ENCODE results near the gene NAAA. TPM values are rescaled to one million over a fixed set of nuclear protein-coding genes. Genes with fewer than 3 reads are reported as not detected.

Gene NAAA
- total and polyA plus RNA-seq, 2 of the 13 experiments (the other 11 are each of a cell fraction or from before 2014, with no cell fraction given): 22.4 to 24.6 TPM

DNA sequence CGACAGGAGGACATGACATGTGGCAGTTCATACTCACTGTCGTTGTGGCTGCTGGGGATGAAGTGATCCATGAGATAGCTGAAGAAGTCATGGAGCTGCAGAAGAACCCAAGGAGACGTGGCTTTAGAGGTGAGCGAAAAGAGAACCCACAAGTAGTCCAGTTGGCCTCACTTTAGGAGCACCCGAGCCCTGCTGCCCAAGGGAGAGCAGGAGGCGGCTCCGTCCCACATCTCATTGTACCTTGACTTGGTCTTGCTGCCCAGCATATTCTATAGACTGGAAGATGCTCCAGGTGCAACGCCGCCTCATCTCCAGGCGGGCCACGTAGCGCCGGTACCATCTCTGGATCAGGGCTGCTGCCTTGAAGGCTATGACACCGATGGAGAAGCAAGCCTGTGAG is 49.2 kb downstream of the NAAA start:
- Histone ChIP-seq H3K9me3 (ENCODE audit: low read length) (no peaks in the 10 kb centered on the region), H3K4me3 (replicated peaks in 1 of 3; ENCODE audit: insufficient read depth in 1 of 3, low read depth in 2 of 3, low read length in 3 of 3) (no peak overlapping the region), H3K4me1 (ENCODE audit: insufficient read depth, low read length) (peaks cover 7% of the 10 kb centered on the region; the same call in 1 of the 2 replicates), H3K36me3 (replicated peaks in 1 of 2; ENCODE audit: control insufficient read depth in 1 of 2, insufficient read depth in 2 of 2, low read length in 2 of 2) (no peaks in the 10 kb centered on the region), H2AFZ (ENCODE audit: low read length) (no peak overlapping the region), H4K20me1 (ENCODE audit: insufficient read depth, low read length) (no peaks in the 10 kb centered on the region), H3K79me2 (ENCODE audit: insufficient read depth, low read length) (no peaks in the 10 kb centered on the region), H3K4me2 (ENCODE audit: low read depth, low read length) (no peak overlapping the region), H3K9ac (ENCODE audit: insufficient read depth, low read depth, low read length) (no peak overlapping the region), H3K27ac (ENCODE audit: extremely low read length, insufficient read depth, low read length) (no peak overlapping the region), H3K27me3 (ENCODE audit: control insufficient read depth in 1 of 2, insufficient read depth in 2 of 2, low read length in 2 of 2) (peaks cover 1 to 11% of the 10 kb centered on the region in 2 experiments; a peak in 1 of 5 replicates)
- no peak for FAIRE-seq
- no peak for ATAC-seq
- no peak for TF ChIP-seq HNRNPK (IDR thresholded peaks at IDR 0.05; ENCODE audit: low read depth, low read length, poor library complexity, severe bottlenecking)
- TF ChIP-seq IRF2 (CRISPR knock-in tag; IDR thresholded peaks at IDR 0.05): no peak
- TF ChIP-seq, protein P1, sequence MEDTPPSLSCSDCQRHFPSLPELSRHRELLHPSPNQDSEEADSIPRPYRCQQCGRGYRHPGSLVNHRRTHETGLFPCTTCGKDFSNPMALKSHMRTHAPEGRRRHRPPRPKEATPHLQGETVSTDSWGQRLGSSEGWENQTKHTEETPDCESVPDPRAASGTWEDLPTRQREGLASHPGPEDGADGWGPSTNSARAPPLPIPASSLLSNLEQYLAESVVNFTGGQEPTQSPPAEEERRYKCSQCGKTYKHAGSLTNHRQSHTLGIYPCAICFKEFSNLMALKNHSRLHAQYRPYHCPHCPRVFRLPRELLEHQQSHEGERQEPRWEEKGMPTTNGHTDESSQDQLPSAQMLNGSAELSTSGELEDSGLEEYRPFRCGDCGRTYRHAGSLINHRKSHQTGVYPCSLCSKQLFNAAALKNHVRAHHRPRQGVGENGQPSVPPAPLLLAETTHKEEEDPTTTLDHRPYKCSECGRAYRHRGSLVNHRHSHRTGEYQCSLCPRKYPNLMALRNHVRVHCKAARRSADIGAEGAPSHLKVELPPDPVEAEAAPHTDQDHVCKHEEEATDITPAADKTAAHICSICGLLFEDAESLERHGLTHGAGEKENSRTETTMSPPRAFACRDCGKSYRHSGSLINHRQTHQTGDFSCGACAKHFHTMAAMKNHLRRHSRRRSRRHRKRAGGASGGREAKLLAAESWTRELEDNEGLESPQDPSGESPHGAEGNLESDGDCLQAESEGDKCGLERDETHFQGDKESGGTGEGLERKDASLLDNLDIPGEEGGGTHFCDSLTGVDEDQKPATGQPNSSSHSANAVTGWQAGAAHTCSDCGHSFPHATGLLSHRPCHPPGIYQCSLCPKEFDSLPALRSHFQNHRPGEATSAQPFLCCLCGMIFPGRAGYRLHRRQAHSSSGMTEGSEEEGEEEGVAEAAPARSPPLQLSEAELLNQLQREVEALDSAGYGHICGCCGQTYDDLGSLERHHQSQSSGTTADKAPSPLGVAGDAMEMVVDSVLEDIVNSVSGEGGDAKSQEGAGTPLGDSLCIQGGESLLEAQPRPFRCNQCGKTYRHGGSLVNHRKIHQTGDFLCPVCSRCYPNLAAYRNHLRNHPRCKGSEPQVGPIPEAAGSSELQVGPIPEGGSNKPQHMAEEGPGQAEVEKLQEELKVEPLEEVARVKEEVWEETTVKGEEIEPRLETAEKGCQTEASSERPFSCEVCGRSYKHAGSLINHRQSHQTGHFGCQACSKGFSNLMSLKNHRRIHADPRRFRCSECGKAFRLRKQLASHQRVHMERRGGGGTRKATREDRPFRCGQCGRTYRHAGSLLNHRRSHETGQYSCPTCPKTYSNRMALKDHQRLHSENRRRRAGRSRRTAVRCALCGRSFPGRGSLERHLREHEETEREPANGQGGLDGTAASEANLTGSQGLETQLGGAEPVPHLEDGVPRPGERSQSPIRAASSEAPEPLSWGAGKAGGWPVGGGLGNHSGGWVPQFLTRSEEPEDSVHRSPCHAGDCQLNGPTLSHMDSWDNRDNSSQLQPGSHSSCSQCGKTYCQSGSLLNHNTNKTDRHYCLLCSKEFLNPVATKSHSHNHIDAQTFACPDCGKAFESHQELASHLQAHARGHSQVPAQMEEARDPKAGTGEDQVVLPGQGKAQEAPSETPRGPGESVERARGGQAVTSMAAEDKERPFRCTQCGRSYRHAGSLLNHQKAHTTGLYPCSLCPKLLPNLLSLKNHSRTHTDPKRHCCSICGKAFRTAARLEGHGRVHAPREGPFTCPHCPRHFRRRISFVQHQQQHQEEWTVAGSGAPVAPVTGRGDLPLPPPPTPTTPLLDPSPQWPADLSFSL (CRISPR knock-in tag; IDR thresholded peaks at IDR 0.05): no peak
- TF ChIP-seq ZNF883 (CRISPR knock-in tag; IDR thresholded peaks at IDR 0.05; ENCODE audit: not compliant biosample characterization): no peak
- no peak for TF ChIP-seq KDM4B (CRISPR knock-in tag; IDR thresholded peaks at IDR 0.05)
- WGBS (ENCODE audit: low lambda C conversion rate): 71% methylated on average over 7 of the region's 14 CpGs
- BruUV-seq (replicated peaks): no TSS peak
- in situ Hi-C loops (cut with HindIII; ENCODE audit: extremely low pct_ligation_motif_present, low pct_unique_long_range_greater_than_20kb) (loop anchor here (10.0 kb wide), 1 partner anchor 173 kb away; no protein-coding TSS in a partner anchor), intact Hi-C loops (cut with micrococcal nuclease; ENCODE audit: unreplicated experiment) (no loop called here)
- ChIA-PET POLR2A (no interaction called here), CTCF (ENCODE audit: low intra/inter-chr PET ratio, low total read pairs) (no interaction called here)
- no peak for DNase-seq (ENCODE audit: low spot score)

Measured in HepG2 (cell line).